ENCODE measurements around the gene KRTAP4-5.
"Not testable (repeated sequence)": the region's sequence is repeated elsewhere in the genome, so short reads cannot be mapped to it uniquely, and the experiment has no call there.

The KRTAP4-5 gene

DNA sequence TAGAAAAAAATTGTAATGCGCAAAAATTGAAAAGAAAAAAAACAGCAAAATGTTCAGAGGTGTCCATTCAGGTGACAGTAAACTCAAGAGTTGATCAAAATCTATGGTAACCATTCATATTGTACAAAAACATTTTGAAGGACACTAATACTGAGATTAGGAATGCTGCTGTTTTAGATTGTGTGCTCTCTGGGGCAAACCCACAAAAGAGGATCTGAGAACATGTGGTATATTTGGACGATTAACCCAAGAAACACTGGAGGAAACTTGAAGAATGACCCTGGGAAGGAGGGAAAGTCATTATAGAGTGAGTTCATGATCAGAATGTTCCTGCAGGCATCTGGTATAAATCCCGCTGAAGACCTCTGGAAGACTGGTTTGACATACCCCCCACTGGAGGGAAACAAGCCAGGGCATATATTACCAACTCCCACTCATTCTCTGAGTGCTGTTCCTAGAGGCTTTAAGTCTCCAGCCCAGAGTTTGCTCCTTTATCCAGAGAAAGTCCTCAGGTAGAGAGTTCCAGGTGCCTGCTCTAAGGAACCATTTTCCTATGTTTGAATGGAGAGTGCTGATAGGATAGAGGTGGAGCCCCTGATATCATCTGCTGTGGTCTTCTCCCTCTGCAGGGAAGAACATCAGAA is 27.2 kb upstream of the KRTAP4-5 start:
- H3K4me3 ChIP-seq (ENCODE audit: insufficient read depth, low read depth, low read length), result no peak overlapping the region
- WGBS, 2 experiments, result 94 to 96% methylated on average over 3 of the region's 3 CpGs

DNA sequence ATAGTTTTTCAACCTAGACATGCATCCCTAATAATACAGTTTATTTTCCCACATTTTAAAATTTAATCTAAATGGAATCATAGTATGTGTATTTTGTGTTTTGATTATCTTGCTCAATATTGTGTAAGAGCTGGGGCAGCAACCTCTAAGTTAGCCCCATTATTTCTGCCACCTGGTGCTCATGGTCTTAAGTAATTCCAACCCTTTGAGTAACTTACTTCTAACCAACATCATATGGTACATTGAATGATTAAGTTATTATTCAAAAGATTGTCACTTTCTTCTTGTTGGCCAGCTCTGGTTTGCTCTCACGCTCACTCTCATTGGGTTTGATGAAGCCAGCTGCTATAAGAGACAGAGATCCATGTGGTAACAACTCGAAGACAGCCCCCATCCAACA is 22.3 kb upstream of the KRTAP4-5 start:
- no peaks in the 10 kb centered on the region for H3K36me3 ChIP-seq (ENCODE audit: control insufficient read depth, insufficient read depth, low read length)
- no peak overlapping the region for H3K4me3 ChIP-seq (ENCODE audit: insufficient read depth, low read depth, low read length)
- WGBS, 2 experiments, result 88 to 94% methylated on average over 2 of the region's 2 CpGs

More for the DNA sequence above, 27.2 kb upstream of the KRTAP4-5 start:
- Histone ChIP-seq H3K4me1 (ENCODE audit: control insufficient read depth, insufficient read depth, low read length) (no peaks in the 10 kb centered on the region), H3K36me3 (ENCODE audit: control insufficient read depth, insufficient read depth, low read length) (no peaks in the 10 kb centered on the region), H3K27ac (ENCODE audit: insufficient read depth, low read depth, low read length, poor library complexity, severe bottlenecking) (no peak overlapping the region), H3K9me3 (ENCODE audit: control insufficient read depth, low read length) (no peaks in the 10 kb centered on the region), H3K27me3 (ENCODE audit: control insufficient read depth, insufficient read depth, low read length, poor library complexity, severe bottlenecking) (no peaks in the 10 kb centered on the region)

DNA sequence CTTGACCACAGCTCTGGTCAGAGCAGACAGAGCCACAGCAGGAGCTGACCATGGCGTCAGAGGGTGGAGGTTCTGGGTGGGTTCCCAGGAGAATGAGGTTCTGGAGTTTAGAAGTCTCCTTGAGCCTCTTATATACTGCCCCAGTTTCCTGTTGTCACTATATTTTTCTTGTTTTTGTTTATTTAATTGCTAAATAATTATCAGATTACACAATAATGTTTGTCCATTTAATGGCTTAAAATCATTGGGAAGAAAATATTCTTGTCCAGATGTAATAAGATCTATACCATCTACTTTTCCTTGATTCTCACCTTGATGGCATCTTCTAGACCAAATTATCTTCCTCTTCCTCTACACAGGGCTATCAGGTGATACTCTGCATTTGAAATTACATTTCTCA is 18.5 kb upstream of the KRTAP4-5 start, which contains the start of gene KRTAP4-3:
KRTAP4-3 (minus strand) TSS at position 101 of the 400 bp plus-strand sequence; CDS start at position 52, 49 bp downstream.
- no peaks in the 10 kb centered on the region for H3K36me3 ChIP-seq (ENCODE audit: control insufficient read depth, insufficient read depth, low read length)
- no peak within 1 kb of the TSS for H3K27ac ChIP-seq (ENCODE audit: insufficient read depth, low read depth, low read length, poor library complexity, severe bottlenecking)
- no peaks in the 10 kb centered on the region for H3K4me1 ChIP-seq (ENCODE audit: control insufficient read depth, insufficient read depth, low read length)
- H3K27me3 ChIP-seq (ENCODE audit: control insufficient read depth, insufficient read depth, low read length, poor library complexity, severe bottlenecking), result no peaks in the 10 kb centered on the region
- WGBS, 2 experiments, result 64 to 90% methylated on average over 1 of the region's 1 CpG
- no peaks in the 10 kb centered on the region for H3K9me3 ChIP-seq (ENCODE audit: control insufficient read depth, low read length)
- no peak within 1 kb of the TSS for H3K4me3 ChIP-seq (ENCODE audit: insufficient read depth, low read depth, low read length)

More for the DNA sequence above, 22.3 kb upstream of the KRTAP4-5 start:
- Histone ChIP-seq H3K27me3 (ENCODE audit: control insufficient read depth, insufficient read depth, low read length, poor library complexity, severe bottlenecking) (no peaks in the 10 kb centered on the region), H3K4me1 (ENCODE audit: control insufficient read depth, insufficient read depth, low read length) (no peaks in the 10 kb centered on the region), H3K9me3 (ENCODE audit: control insufficient read depth, low read length) (no peaks in the 10 kb centered on the region), H3K27ac (ENCODE audit: insufficient read depth, low read depth, low read length, poor library complexity, severe bottlenecking) (no peak overlapping the region)

DNA sequence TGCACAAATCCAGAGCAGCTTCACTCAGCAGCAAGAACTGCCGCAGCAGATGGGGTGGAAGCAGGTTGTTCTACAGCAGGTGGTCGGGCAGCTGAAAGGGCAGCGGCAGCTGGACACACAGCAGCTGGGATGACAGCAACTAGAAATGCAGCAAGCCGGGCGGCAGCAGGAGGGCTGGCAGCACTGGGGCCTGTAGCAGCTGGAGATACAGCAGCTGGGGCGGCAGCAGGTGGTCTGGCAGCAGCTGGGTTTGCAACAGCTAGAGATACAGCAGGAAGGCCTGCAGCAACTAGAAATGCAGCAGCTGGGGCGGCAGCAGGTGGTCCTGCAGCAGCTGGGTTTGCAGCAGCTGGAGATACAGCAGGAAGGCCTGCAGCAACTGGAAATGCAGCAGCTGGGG is 17.9 kb upstream of the KRTAP4-5 start:
- Histone ChIP-seq H3K9me3 (ENCODE audit: control insufficient read depth, low read length) (no peaks in the 10 kb centered on the region), H3K36me3 (ENCODE audit: control insufficient read depth, insufficient read depth, low read length) (no peaks in the 10 kb centered on the region), H3K4me1 (ENCODE audit: control insufficient read depth, insufficient read depth, low read length) (no peaks in the 10 kb centered on the region), H3K27me3 (ENCODE audit: control insufficient read depth, insufficient read depth, low read length, poor library complexity, severe bottlenecking) (no peaks in the 10 kb centered on the region), H3K27ac (ENCODE audit: insufficient read depth, low read depth, low read length, poor library complexity, severe bottlenecking) (no peak overlapping the region), H3K4me3 (ENCODE audit: insufficient read depth, low read depth, low read length) (no peak overlapping the region)
- WGBS, 2 experiments, result 85 to 87% methylated on average over 7 of the region's 7 CpGs

DNA sequence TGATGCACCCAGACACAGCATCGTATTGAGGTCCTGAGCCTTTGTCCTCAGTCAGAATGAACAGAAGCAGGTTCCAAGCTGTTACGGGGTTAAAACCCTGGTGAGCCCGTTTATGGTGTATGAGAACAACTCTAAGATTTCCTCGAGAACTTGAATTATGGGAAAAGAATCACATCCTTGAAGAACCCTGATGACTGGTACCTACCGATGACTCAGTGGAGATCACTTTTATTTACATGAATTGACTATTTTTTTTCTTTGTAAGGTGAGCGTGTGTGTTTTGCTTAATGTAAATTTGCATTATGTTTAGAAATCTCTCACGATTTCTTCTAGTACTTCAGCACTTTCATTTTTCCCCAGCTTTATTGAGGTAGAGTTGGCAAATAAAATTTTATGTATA is 14.2 kb upstream of the KRTAP4-5 start:
- Histone ChIP-seq H3K27me3 (ENCODE audit: control insufficient read depth, insufficient read depth, low read length, poor library complexity, severe bottlenecking) (no peaks in the 10 kb centered on the region), H3K4me1 (ENCODE audit: control insufficient read depth, insufficient read depth, low read length) (no peaks in the 10 kb centered on the region), H3K36me3 (ENCODE audit: control insufficient read depth, insufficient read depth, low read length) (no peaks in the 10 kb centered on the region), H3K4me3 (ENCODE audit: insufficient read depth, low read depth, low read length) (no peak overlapping the region), H3K9me3 (ENCODE audit: control insufficient read depth, low read length) (no peaks in the 10 kb centered on the region), H3K27ac (ENCODE audit: insufficient read depth, low read depth, low read length, poor library complexity, severe bottlenecking) (no peak overlapping the region)
- whole genome bisulfite sequencing, 2 experiments, result 92 to 93% methylated on average over 5 to 7 of the region's 7 CpGs

DNA sequence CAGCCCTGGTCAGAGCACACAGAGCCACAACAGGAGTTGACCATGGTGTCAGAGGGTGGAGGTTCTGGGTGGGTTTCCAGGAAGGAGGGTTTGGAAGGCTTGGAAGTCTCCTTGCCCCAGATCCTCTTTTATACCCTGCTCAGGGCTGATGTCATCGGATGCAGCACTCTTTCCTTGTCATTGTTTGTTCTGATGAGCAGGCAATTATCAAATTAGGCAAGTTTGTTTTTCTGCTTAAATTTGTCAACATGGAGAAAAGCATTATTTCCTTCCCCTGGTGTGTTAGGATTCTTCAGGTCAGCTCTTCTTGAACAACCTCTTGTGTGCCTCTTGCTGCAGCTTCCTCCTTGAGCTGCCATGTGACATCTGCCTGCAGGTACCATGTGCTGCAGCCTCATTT is 11.0 kb upstream of the KRTAP4-5 start, which contains the start of gene KRTAP4-4:
KRTAP4-4 (minus strand) TSS at position 101 of the 400 bp plus-strand sequence; CDS start at position 44, 57 bp downstream.
- H3K9me3 ChIP-seq (ENCODE audit: control insufficient read depth, low read length), result no peaks in the 10 kb centered on the region
- no peaks in the 10 kb centered on the region for H3K27me3 ChIP-seq (ENCODE audit: control insufficient read depth, insufficient read depth, low read length, poor library complexity, severe bottlenecking)
- no peak within 1 kb of the TSS for H3K27ac ChIP-seq (ENCODE audit: insufficient read depth, low read depth, low read length, poor library complexity, severe bottlenecking)
- no peaks in the 10 kb centered on the region for H3K36me3 ChIP-seq (ENCODE audit: control insufficient read depth, insufficient read depth, low read length)
- H3K4me1 ChIP-seq (ENCODE audit: control insufficient read depth, insufficient read depth, low read length), result no peaks in the 10 kb centered on the region
- H3K4me3 ChIP-seq (ENCODE audit: insufficient read depth, low read depth, low read length), result no peak within 1 kb of the TSS
- WGBS, 2 experiments, result 83 to 97% methylated on average over 1 of the region's 1 CpG

DNA sequence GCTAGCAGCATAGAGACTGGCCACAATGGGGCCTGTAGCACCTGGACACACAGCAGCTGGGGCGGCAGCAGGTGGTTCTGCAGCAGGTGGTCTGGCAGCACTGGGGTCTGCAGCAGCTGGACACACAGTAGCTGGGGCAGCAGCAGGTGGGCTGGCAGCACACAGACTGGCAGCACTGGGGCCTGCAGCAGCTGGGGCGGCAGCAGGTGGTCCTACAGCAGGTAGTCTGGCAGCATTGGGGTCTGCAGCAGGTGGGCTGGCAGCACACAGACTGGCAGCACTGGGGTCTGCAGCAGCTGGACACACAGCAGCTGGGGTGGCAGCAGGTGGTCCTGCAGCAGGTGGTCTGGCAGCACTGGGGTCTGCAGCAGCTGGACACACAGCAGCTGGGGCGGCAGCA is 10.6 kb upstream of the KRTAP4-5 start:
- not testable (repeated sequence) for H3K4me3 ChIP-seq (ENCODE audit: insufficient read depth, low read depth, low read length); H3K4me1 ChIP-seq (ENCODE audit: control insufficient read depth, insufficient read depth, low read length); H3K27me3 ChIP-seq (ENCODE audit: control insufficient read depth, insufficient read depth, low read length, poor library complexity, severe bottlenecking); H3K9me3 ChIP-seq (ENCODE audit: control insufficient read depth, low read length); H3K36me3 ChIP-seq (ENCODE audit: control insufficient read depth, insufficient read depth, low read length); H3K27ac ChIP-seq (ENCODE audit: insufficient read depth, low read depth, low read length, poor library complexity, severe bottlenecking)
- 91 to 92% methylated on average over 3 of the region's 3 CpGs for WGBS, 2 experiments

DNA sequence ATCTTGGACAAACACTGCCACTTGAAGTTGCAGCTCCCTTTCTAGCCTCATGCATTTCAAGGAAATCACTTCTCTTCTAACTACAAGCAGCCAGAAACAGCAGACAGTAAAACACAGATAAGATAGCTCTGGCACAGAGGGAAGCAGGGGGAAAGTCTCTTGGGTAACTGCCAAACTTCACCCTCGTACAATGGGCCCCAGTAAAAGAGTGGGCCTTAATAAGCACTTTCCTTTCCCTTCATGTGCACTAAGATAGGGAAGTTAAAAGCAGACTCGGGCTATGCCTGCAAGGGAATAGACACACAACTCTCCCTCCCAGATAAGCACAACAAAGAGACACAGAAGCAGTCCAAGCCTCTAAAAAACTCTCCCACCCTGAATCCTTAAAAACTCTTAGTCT is 4.2 kb upstream of the KRTAP4-5 start:
- H3K4me1 ChIP-seq (ENCODE audit: control insufficient read depth, insufficient read depth, low read length), result no peaks in the 10 kb centered on the region
- no peaks in the 10 kb centered on the region for H3K36me3 ChIP-seq (ENCODE audit: control insufficient read depth, insufficient read depth, low read length)
- no peaks in the 10 kb centered on the region for H3K9me3 ChIP-seq (ENCODE audit: control insufficient read depth, low read length)
- no peak overlapping the region for H3K27ac ChIP-seq (ENCODE audit: insufficient read depth, low read depth, low read length, poor library complexity, severe bottlenecking)
- WGBS, 2 experiments, result 75 to 82% methylated on average over 2 of the region's 2 CpGs
- H3K27me3 ChIP-seq (ENCODE audit: control insufficient read depth, insufficient read depth, low read length, poor library complexity, severe bottlenecking), result no peaks in the 10 kb centered on the region
- no peak overlapping the region for H3K4me3 ChIP-seq (ENCODE audit: insufficient read depth, low read depth, low read length)

DNA sequence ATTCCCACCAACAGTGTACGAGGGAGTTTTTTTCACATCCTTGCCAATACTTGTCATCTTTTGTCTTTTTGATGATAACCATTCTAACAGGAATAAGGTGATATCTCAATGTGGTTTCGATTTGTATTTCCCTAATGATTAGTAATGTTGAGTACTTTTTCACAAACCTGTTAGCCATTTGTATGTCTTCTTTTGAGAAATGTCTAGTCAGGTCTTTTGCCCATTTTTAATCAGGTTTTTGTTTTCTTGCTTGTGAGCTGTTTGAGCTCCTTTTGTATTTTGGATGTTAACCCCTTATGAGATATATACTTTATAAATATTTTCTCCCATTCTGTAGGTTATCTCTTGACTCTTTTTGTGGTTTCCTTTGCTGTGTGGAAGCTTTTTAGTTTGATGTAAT is 1.9 kb upstream of the KRTAP4-5 start:
- H3K4me1 ChIP-seq (ENCODE audit: control insufficient read depth, insufficient read depth, low read length), result no peaks in the 10 kb centered on the region
- no peak overlapping the region for H3K4me3 ChIP-seq (ENCODE audit: insufficient read depth, low read depth, low read length)
- H3K27me3 ChIP-seq (ENCODE audit: control insufficient read depth, insufficient read depth, low read length, poor library complexity, severe bottlenecking), result no peaks in the 10 kb centered on the region
- no peaks in the 10 kb centered on the region for H3K36me3 ChIP-seq (ENCODE audit: control insufficient read depth, insufficient read depth, low read length)
- H3K9me3 ChIP-seq (ENCODE audit: control insufficient read depth, low read length), result no peaks in the 10 kb centered on the region
- 80 to 88% methylated on average over 2 of the region's 2 CpGs for WGBS, 2 experiments
- no peak overlapping the region for H3K27ac ChIP-seq (ENCODE audit: insufficient read depth, low read depth, low read length, poor library complexity, severe bottlenecking)

DNA sequence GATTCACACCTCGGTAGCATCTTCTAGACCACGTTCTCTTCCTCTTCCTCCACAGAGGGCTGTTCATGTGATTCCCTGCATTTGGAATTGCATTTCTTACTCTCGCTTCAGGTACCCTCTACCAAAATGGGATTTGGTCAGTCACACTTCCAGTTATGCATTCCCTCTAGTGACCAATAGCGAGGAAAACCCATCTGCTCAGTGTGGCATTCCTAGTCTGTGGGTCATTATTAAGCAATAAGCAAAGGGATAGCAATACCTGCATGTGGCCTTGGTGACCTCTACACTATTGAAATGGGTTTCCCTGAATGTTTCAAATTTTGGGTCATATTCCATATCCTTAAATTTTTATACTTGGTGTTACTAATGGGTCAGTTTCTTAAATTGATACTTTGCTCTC is 401 bp upstream of the KRTAP4-5 start:
- Histone ChIP-seq H3K27me3 (ENCODE audit: control insufficient read depth, insufficient read depth, low read length, poor library complexity, severe bottlenecking) (no peaks in the 10 kb centered on the region), H3K36me3 (ENCODE audit: control insufficient read depth, insufficient read depth, low read length) (no peaks in the 10 kb centered on the region), H3K27ac (ENCODE audit: insufficient read depth, low read depth, low read length, poor library complexity, severe bottlenecking) (no peak overlapping the region), H3K9me3 (ENCODE audit: control insufficient read depth, low read length) (no peaks in the 10 kb centered on the region), H3K4me1 (ENCODE audit: control insufficient read depth, insufficient read depth, low read length) (no peaks in the 10 kb centered on the region), H3K4me3 (ENCODE audit: insufficient read depth, low read depth, low read length) (no peak overlapping the region)
- WGBS, 2 experiments, result 94% methylated on average over 4 of the region's 4 CpGs
